ENCODE results near the gene C2orf72.

GRCh38 chr2:231051116-231051515 lies 13.8 kb downstream of the C2orf72 start:
- TF ChIP-seq CTCF (IDR thresholded peaks at IDR 0.05; ENCODE audit: low read length) (no peak), EZH2 (optimal IDR thresholded peaks at IDR 0.05; ENCODE audit: low read depth, low read length) (no peak)
